VCaP (cell line): ENCODE data around the gene GABRA5.
"Not testable (repeated sequence)": the region's sequence is repeated elsewhere in the genome, so short reads cannot be mapped to it uniquely, and the experiment has no call there.

Experiments
- H3K27ac ChIP-seq: fragments of 450-650 bp; 2 replicates; pipeline ENCODE4 v1.5.1; 2017
- TF ChIP-seq, protein P1 (sequence below): fragments of 450-650 bp; conservative IDR thresholded peaks from 2 replicates; pipeline ENCODE4 v1.5.1; 2017; ENCODE audit warnings: mild to moderate bottlenecking, moderate library complexity

GABRA5 gene

DNA sequence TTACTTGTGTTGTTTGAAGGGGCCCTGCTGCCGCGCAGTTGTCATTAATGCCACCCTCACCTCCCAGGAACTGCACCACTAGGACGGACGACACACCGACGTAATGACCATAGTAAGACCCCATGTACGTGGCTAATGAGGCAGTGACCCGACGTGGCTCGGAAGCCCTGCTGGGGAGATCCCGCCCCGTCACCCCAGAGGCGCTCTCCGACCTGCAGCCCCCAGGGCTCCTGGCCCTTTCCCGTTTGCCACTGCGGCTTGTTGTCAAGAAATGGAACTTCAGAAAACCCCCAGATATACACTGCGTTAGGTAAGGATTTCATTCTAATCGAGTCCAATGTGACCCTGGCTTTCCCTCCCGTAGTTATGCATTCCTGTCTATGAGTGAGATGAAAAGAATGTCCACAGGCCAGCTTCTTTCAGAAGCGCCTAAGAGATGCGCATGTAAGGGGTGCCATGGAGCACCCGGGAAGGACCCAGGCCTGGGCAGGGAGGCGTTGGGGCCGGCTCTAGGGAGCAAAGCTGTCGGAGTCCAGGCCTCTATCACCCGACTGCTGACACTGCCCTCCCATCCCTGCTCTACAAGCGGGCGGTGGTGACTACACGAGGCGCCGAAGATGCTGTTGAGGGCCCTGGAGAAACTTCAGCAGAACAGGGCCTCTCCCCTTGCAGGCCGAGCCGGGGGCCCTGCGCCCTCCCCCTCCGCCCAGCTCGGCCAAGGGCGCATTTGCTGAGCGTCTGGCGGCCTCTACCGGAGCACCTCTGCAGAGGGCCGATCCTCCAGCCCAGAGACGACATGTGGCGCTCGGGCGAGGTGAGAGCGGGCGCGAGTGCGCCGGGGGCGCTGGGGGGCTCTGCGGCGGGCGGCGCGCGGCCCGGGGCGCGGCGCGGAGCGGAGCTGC lies at the start of gene GABRA5:
TSS of gene GABRA5 (plus strand) at position 765 of the 902 bp plus-strand sequence. CDS start 2,187 bp downstream, outside the sequence.
- TF ChIP-seq, protein P1, sequence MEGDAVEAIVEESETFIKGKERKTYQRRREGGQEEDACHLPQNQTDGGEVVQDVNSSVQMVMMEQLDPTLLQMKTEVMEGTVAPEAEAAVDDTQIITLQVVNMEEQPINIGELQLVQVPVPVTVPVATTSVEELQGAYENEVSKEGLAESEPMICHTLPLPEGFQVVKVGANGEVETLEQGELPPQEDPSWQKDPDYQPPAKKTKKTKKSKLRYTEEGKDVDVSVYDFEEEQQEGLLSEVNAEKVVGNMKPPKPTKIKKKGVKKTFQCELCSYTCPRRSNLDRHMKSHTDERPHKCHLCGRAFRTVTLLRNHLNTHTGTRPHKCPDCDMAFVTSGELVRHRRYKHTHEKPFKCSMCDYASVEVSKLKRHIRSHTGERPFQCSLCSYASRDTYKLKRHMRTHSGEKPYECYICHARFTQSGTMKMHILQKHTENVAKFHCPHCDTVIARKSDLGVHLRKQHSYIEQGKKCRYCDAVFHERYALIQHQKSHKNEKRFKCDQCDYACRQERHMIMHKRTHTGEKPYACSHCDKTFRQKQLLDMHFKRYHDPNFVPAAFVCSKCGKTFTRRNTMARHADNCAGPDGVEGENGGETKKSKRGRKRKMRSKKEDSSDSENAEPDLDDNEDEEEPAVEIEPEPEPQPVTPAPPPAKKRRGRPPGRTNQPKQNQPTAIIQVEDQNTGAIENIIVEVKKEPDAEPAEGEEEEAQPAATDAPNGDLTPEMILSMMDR: peak; percentile 89
- H3K27ac ChIP-seq: no peak within 1 kb of the TSS; the same call in 1 of the 2 replicates

DNA sequence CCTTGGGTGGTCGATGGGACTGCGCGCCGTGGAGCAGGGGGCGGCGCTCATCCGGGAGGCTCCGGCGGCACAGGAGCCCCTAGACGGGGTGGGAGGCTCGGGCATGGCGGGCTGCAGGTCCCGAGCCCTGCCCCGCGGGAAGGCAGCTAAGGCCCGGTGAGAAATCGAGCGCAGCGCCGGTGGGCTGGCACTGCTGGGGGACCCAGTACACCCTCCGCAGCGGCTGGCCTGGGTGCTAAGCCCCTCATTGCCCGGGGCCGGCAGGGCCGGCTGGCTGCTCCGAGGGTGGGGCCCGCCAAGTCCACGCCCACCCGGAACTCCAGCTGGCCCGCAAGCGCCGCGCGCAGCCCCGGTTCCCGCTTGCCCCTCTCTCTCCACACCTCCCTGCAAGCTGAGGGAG lies 35.7 kb upstream of the GABRA5 start:
- not testable (repeated sequence) for H3K27ac ChIP-seq

DNA sequence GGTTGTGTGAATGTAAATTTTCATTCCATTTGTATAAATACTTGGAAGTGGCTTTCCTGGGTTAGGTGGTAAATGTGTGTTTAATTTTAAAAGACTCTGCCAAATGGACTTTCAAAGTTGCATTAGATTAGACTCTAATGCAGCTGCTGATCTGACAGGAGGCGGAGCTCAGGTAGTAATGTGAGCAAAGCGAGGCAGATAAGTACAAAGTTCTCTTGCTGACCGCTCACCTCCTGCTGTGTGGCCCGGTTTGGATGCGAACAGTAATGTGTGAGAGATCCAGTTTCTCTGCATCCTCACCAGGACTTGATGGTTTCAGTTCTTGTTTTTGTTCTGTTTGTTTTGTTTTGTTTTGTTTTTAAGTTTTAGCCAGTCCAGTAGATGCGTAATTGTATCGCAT lies 34.9 kb upstream of the GABRA5 start:
- no peak overlapping the region for H3K27ac ChIP-seq
- TF ChIP-seq, protein P1: no peak

DNA sequence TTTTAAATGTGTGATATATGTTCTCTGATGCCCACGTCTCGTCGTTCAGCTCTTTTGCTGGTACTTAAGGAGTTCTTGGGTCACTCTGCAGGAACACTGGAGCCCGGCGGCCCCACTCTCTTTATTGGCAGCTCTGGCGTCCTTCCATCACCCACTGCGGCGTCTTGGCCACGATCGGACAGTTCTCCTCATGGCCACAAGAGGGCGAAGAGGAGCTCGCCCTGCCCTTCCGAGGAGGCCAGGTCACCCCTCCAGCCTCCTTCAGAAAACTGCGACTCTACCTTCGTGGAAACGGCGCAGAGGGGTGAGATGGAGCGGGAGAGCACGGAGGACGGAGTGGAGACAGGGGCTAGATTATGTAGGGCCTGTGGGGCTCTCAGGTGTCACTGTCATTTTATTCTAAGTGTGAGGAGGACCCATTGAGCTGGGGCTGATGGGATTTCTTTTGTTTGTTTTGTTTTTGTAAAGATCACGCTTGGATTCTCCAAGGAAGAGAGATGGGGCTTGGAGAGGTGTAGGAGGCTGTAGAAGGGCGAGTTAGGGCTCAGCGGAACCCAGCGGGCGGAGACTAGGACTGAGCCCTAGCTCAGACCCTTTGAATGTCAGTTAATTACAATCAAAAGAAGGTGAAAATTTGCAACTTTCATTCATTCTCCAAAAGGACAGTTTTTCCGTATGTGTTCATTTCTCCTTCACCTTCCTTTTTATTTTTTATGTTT lies 28.0 kb upstream of the GABRA5 start:
- TF ChIP-seq, protein P1: peak; percentile 93
- peak overlapping the region; percentile 8; the same call in 1 of the 2 replicates for H3K27ac ChIP-seq

DNA sequence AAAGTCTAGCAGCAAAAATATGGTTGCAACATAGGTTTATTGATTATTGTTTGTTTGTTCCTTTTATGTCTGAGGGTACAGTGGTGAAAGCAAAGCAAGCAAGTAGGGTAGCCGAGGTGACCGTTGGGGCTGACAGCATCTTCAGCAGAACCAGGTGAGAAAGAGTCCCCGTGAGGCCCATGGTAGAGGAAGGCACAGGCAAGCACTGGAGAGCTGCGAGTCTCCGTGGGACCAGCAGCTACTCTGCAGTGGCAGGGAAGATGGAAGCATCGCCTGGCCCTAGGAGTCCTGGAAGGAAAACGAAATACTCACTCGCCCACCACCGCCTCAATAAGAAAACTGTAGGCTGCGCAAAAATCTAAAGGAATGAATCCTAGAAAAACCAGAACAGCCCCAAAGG lies 25.3 kb upstream of the GABRA5 start:
- TF ChIP-seq, protein P1: no peak

DNA sequence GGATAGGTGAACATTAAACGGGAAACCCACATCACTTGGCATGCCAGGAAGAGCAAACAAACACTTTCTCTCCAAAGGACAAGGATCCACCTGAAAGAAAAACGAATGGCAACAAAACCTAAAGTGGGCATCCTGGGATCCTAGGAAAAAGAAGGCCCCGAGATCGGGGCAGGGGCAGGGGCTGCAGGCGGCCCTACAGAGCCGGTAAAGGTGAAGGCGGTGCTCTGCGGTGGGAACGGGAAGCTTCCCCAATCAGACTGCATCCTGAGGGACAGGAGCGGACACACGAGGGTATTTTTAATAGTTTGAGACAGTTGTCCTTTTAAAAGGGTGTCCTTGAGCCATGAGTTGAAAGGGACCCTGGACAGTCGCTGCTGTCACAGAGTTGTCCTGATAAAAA lies 24.9 kb upstream of the GABRA5 start:
- TF ChIP-seq, protein P1: no peak
- H3K27ac ChIP-seq: no peak overlapping the region

More for the DNA sequence above, 25.3 kb upstream of the GABRA5 start:
- no peak overlapping the region for H3K27ac ChIP-seq

DNA sequence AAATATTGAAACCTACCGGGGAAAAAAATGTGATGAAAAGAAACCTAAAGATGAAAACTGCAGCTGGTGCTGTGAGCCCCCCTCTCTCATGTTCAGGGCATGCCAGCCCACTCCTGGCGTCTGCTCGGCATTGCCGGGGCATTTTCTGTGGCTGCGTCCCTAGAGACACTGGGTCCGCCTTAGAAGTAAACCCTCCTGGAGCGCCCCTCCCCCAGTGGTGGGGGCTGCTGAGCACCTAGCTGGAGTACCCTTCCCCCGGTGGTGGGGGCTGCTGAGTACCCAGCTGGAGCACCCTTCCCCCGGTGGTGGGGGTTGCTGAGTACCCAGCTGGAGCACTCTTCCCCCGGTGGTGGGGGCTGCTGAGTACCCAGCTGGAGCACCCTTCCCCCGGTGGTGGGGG lies 24.5 kb upstream of the GABRA5 start:
- no peak overlapping the region for H3K27ac ChIP-seq
- TF ChIP-seq, protein P1: no peak
